Measurements from ENCODE around the gene TMEM270. TPM values are rescaled to one million over a fixed set of nuclear protein-coding genes. Genes with fewer than 3 reads are reported as not detected.
"Not testable (repeated sequence)": the region's sequence is repeated elsewhere in the genome, so short reads cannot be mapped to it uniquely, and the experiment has no call there.

Gene TMEM270
- polyA plus RNA-seq = under 1 TPM in 2 of 4 donors, not detected in 2; 0.18 to 0.19 TPM
- long read RNA-seq, donor 1 = 0 reads
- long read RNA-seq, donor 2 = 0 reads
- long read RNA-seq, donor 3 = 0 reads
- long read RNA-seq, donor 4 = 0 reads
- long read RNA-seq, donor 5 = 0 reads
- long read RNA-seq, donor 6 = 0 reads
- long read RNA-seq, donor 7 = 0 reads
- long read RNA-seq, donor 8 = 0 reads
- long read RNA-seq, donor 9 = 0 reads
- long read RNA-seq, donor 10 = 0 reads

GRCh38 chr7:73860859-73861258 lies at the start of gene TMEM270:
TMEM270 (plus strand) TSS chr7:73861159; CDS start chr7:73861195, 36 bp downstream.
- H3K4me3 ChIP-seq (ENCODE audit: low read depth in 1 of 3, low read length in 3 of 3) = no peak within 1 kb of the TSS
- H3K9me3 ChIP-seq (ENCODE audit: control insufficient read depth in 2 of 2, insufficient read depth in 1 of 2, low read depth in 1 of 2, low read length in 1 of 2) = peaks cover 0 to 9% of the 10 kb centered on the region in 2 donors
- 83 to 90% (median 89%) methylated on average over 10 to 11 of the region's 11 CpGs for WGBS, 3 donors
- H3K27ac ChIP-seq (ENCODE audit: low read depth in 1 of 3, low read length in 2 of 3) = no peak within 1 kb of the TSS
- H3K36me3 ChIP-seq (ENCODE audit: control insufficient read depth in 3 of 3, insufficient read depth in 2 of 3, low read depth in 1 of 3, low read length in 3 of 3) = no peaks in the 10 kb centered on the region
- DNase-seq (no peak), FAIRE-seq (no peak)
- H3K4me1 ChIP-seq (ENCODE audit: control insufficient read depth in 3 of 3, insufficient read depth in 2 of 3, low read depth in 1 of 3, low read length in 2 of 3) = peaks cover 0 to 4% (median 0%) of the 10 kb centered on the region in 3 donors
- no peaks in the 10 kb centered on the region for H3K27me3 ChIP-seq (ENCODE audit: control insufficient read depth in 3 of 3, insufficient read depth in 3 of 3, low read length in 3 of 3)

GRCh38 chr7:73811760-73812168 lies 49.2 kb upstream of the TMEM270 start:
- H3K4me1 ChIP-seq (ENCODE audit: control insufficient read depth in 3 of 3, insufficient read depth in 2 of 3, low read depth in 1 of 3, low read length in 2 of 3) = peaks cover 0 to 15% (median 0%) of the 10 kb centered on the region in 3 donors
- no peak overlapping the region for H3K27ac ChIP-seq (ENCODE audit: low read depth in 1 of 3, low read length in 2 of 3)
- no peak for FAIRE-seq
- H3K9me3 ChIP-seq (ENCODE audit: control insufficient read depth in 2 of 2, insufficient read depth in 1 of 2, low read depth in 1 of 2, low read length in 1 of 2) = peaks cover 0 to 11% of the 10 kb centered on the region in 2 donors
- H3K4me3 ChIP-seq (ENCODE audit: low read depth in 1 of 3, low read length in 3 of 3) = no peak overlapping the region
- no peaks in the 10 kb centered on the region for H3K27me3 ChIP-seq (ENCODE audit: control insufficient read depth in 3 of 3, insufficient read depth in 3 of 3, low read length in 3 of 3)
- DNase-seq = peak; percentile 79 to 86
- no peaks in the 10 kb centered on the region for H3K36me3 ChIP-seq (ENCODE audit: control insufficient read depth in 3 of 3, insufficient read depth in 2 of 3, low read depth in 1 of 3, low read length in 3 of 3)
- WGBS, 3 donors = 9 to 15% (median 11%) methylated on average over 11 of the region's 11 CpGs

GRCh38 chr7:73812996-73813395 lies 48.0 kb upstream of the TMEM270 start:
- Histone ChIP-seq H3K4me1 (ENCODE audit: control insufficient read depth in 3 of 3, insufficient read depth in 2 of 3, low read depth in 1 of 3, low read length in 2 of 3) (peaks cover 0 to 15% (median 0%) of the 10 kb centered on the region in 3 donors), H3K27me3 (ENCODE audit: control insufficient read depth in 3 of 3, insufficient read depth in 3 of 3, low read length in 3 of 3) (no peaks in the 10 kb centered on the region), H3K27ac (ENCODE audit: low read depth in 1 of 3, low read length in 2 of 3) (no peak overlapping the region), H3K9me3 (ENCODE audit: control insufficient read depth in 2 of 2, insufficient read depth in 1 of 2, low read depth in 1 of 2, low read length in 1 of 2) (peaks cover 0 to 11% of the 10 kb centered on the region in 2 donors), H3K36me3 (ENCODE audit: control insufficient read depth in 3 of 3, insufficient read depth in 2 of 3, low read depth in 1 of 3, low read length in 3 of 3) (no peaks in the 10 kb centered on the region), H3K4me3 (ENCODE audit: low read depth in 1 of 3, low read length in 3 of 3) (no peak overlapping the region)
- DNase-seq = no peak
- FAIRE-seq = no peak
- 84 to 92% (median 88%) methylated on average over 3 of the region's 3 CpGs for WGBS, 3 donors

GRCh38 chr7:73815436-73815835 lies 45.5 kb upstream of the TMEM270 start:
- Histone ChIP-seq H3K36me3 (ENCODE audit: control insufficient read depth in 3 of 3, insufficient read depth in 2 of 3, low read depth in 1 of 3, low read length in 3 of 3) (no peaks in the 10 kb centered on the region), H3K27me3 (ENCODE audit: control insufficient read depth in 3 of 3, insufficient read depth in 3 of 3, low read length in 3 of 3) (no peaks in the 10 kb centered on the region), H3K9me3 (ENCODE audit: control insufficient read depth in 2 of 2, insufficient read depth in 1 of 2, low read depth in 1 of 2, low read length in 1 of 2) (peaks cover 0 to 11% of the 10 kb centered on the region in 2 donors), H3K4me3 (ENCODE audit: low read depth in 1 of 3, low read length in 3 of 3) (no peak overlapping the region), H3K4me1 (ENCODE audit: control insufficient read depth in 3 of 3, insufficient read depth in 2 of 3, low read depth in 1 of 3, low read length in 2 of 3) (peaks cover 0 to 7% (median 0%) of the 10 kb centered on the region in 3 donors), H3K27ac (ENCODE audit: low read depth in 1 of 3, low read length in 2 of 3) (no peak overlapping the region)
- no peak for DNase-seq
- WGBS, 3 donors = 80 to 86% (median 81%) methylated on average over 8 of the region's 8 CpGs
- no peak for FAIRE-seq

GRCh38 chr7:73817121-73817520 lies 43.8 kb upstream of the TMEM270 start:
- peaks cover 0 to 11% of the 10 kb centered on the region in 2 donors for H3K9me3 ChIP-seq (ENCODE audit: control insufficient read depth in 2 of 2, insufficient read depth in 1 of 2, low read depth in 1 of 2, low read length in 1 of 2)
- DNase-seq (no peak), FAIRE-seq (no peak)
- no peaks in the 10 kb centered on the region for H3K36me3 ChIP-seq (ENCODE audit: control insufficient read depth in 3 of 3, insufficient read depth in 2 of 3, low read depth in 1 of 3, low read length in 3 of 3)
- H3K4me3 ChIP-seq (ENCODE audit: low read depth in 1 of 3, low read length in 3 of 3) = no peak overlapping the region
- H3K27me3 ChIP-seq (ENCODE audit: control insufficient read depth in 3 of 3, insufficient read depth in 3 of 3, low read length in 3 of 3) = no peaks in the 10 kb centered on the region
- H3K27ac ChIP-seq (ENCODE audit: low read depth in 1 of 3, low read length in 2 of 3) = no peak overlapping the region
- WGBS, 3 donors = 88 to 95% (median 92%) methylated on average over 6 of the region's 6 CpGs
- peaks cover 0 to 3% (median 0%) of the 10 kb centered on the region in 3 donors for H3K4me1 ChIP-seq (ENCODE audit: control insufficient read depth in 3 of 3, insufficient read depth in 2 of 3, low read depth in 1 of 3, low read length in 2 of 3)

- Histone ChIP-seq H3K9me3 (ENCODE audit: control insufficient read depth in 2 of 2, insufficient read depth in 1 of 2, low read depth in 1 of 2, low read length in 1 of 2) (no peaks in the 10 kb centered on the region), H3K27ac (ENCODE audit: low read depth in 1 of 3, low read length in 2 of 3) (peak overlapping the region in 1 of 3 donors; percentile 8), H3K4me1 (ENCODE audit: control insufficient read depth in 3 of 3, insufficient read depth in 2 of 3, low read depth in 1 of 3, low read length in 2 of 3) (peaks cover 0 to 24% (median 4%) of the 10 kb centered on the region in 3 donors), H3K27me3 (ENCODE audit: control insufficient read depth in 3 of 3, insufficient read depth in 3 of 3, low read length in 3 of 3) (no peaks in the 10 kb centered on the region), H3K4me3 (ENCODE audit: low read depth in 1 of 3, low read length in 3 of 3) (no peak overlapping the region), H3K36me3 (ENCODE audit: control insufficient read depth in 3 of 3, insufficient read depth in 2 of 3, low read depth in 1 of 3, low read length in 3 of 3) (no peaks in the 10 kb centered on the region)
- FAIRE-seq = no peak
- 29 to 62% (median 50%) methylated on average over 7 of the region's 7 CpGs for WGBS, 3 donors
- DNase-seq = peak; percentile 11 to 66
These were observed 40.9 kb upstream of the TMEM270 start for GRCh38 chr7:73820013-73820412.

- not testable (repeated sequence) for FAIRE-seq; H3K9me3 ChIP-seq (ENCODE audit: control insufficient read depth in 2 of 2, insufficient read depth in 1 of 2, low read depth in 1 of 2, low read length in 1 of 2); H3K4me3 ChIP-seq (ENCODE audit: low read depth in 1 of 3, low read length in 3 of 3); H3K36me3 ChIP-seq (ENCODE audit: control insufficient read depth in 3 of 3, insufficient read depth in 2 of 3, low read depth in 1 of 3, low read length in 3 of 3); H3K27me3 ChIP-seq (ENCODE audit: control insufficient read depth in 3 of 3, insufficient read depth in 3 of 3, low read length in 3 of 3)
- Histone ChIP-seq H3K27ac (ENCODE audit: low read depth in 1 of 3, low read length in 2 of 3) (peak overlapping the region; percentile 63 to 94 (median 93)), H3K4me1 (ENCODE audit: control insufficient read depth in 3 of 3, insufficient read depth in 2 of 3, low read depth in 1 of 3, low read length in 2 of 3) (peaks cover under 1 to 35% (median 4%) of the 10 kb centered on the region in 3 donors)
- peak in 1 of 2 donors; percentile 16 for DNase-seq
- 63 to 78% (median 66%) methylated on average over 11 to 14 of the region's 14 CpGs for WGBS, 3 donors
These were observed 39.2 kb upstream of the TMEM270 start for GRCh38 chr7:73821597-73822285.

GRCh38 chr7:73822319-73823173 lies 38.4 kb upstream of the TMEM270 start:
- Histone ChIP-seq H3K27ac (ENCODE audit: low read depth in 1 of 3, low read length in 2 of 3) (peak overlapping the region; percentile 91 to 94 (median 93)), H3K27me3 (ENCODE audit: control insufficient read depth in 3 of 3, insufficient read depth in 3 of 3, low read length in 3 of 3) (no peaks in the 10 kb centered on the region), H3K36me3 (ENCODE audit: control insufficient read depth in 3 of 3, insufficient read depth in 2 of 3, low read depth in 1 of 3, low read length in 3 of 3) (no peaks in the 10 kb centered on the region), H3K9me3 (ENCODE audit: control insufficient read depth in 2 of 2, insufficient read depth in 1 of 2, low read depth in 1 of 2, low read length in 1 of 2) (no peaks in the 10 kb centered on the region), H3K4me1 (ENCODE audit: control insufficient read depth in 3 of 3, insufficient read depth in 2 of 3, low read depth in 1 of 3, low read length in 2 of 3) (peaks cover 2 to 43% (median 4%) of the 10 kb centered on the region in 3 donors), H3K4me3 (ENCODE audit: low read depth in 1 of 3, low read length in 3 of 3) (no peak overlapping the region)
- WGBS, 3 donors = 9 to 43% (median 38%) methylated on average over 15 of the region's 15 CpGs
- FAIRE-seq (no peak), DNase-seq (peak; percentile 95 to 99)

Data from small intestine (tissue), 16 donors.